ENCODE results near the gene NOPCHAP1. TPM values are rescaled to one million over a fixed set of nuclear protein-coding genes. Genes with fewer than 3 reads are reported as not detected.

The NOPCHAP1 gene
- total and polyA plus RNA-seq, 2 of the 8 experiments (the other 6 are each of a cell fraction or from before 2014, with no cell fraction given): 14.9 to 39.5 TPM

GRCh38 chr12:104971306-104971705 is 14.8 kb upstream of the NOPCHAP1 start:
- no peak for DNase-seq (ENCODE audit: low read depth in 1 of 2, low spot score in 2 of 2)
- no peak overlapping the region for H3K18ac ChIP-seq (ENCODE audit: extremely low read depth, low read length)
- no peak overlapping the region for H4K5ac ChIP-seq (ENCODE audit: insufficient read length, low read depth, low read length)
- H2BK120ac ChIP-seq (replicated peaks; ENCODE audit: low read depth, low read length): no peak overlapping the region
- no peak overlapping the region for H4K8ac ChIP-seq (ENCODE audit: extremely low read depth, insufficient read depth, low read length)
- no peak overlapping the region for H2BK5ac ChIP-seq (ENCODE audit: low read depth, low read length)
- no peak overlapping the region for H2AK5ac ChIP-seq (ENCODE audit: low read depth, low read length)
- no peaks in the 10 kb centered on the region for H3K79me1 ChIP-seq (ENCODE audit: low read depth, low read length)
- no peak overlapping the region for H2BK12ac ChIP-seq (ENCODE audit: low read depth, low read length)
- H4K91ac ChIP-seq (replicated peaks; ENCODE audit: insufficient read length, low read length): no peak overlapping the region
- no peak overlapping the region for H2AFZ ChIP-seq (ENCODE audit: low read length)
- no peak overlapping the region for H3K14ac ChIP-seq (ENCODE audit: insufficient read length)
- no peaks in the 10 kb centered on the region for H3K36me3 ChIP-seq (ENCODE audit: control insufficient read depth in 2 of 4, insufficient read depth in 4 of 4, low read length in 3 of 4)
- H3K79me2 ChIP-seq (ENCODE audit: control insufficient read depth in 1 of 2, insufficient read depth in 2 of 2, low read length in 2 of 2): no peaks in the 10 kb centered on the region
- H3K4ac ChIP-seq (replicated peaks; ENCODE audit: insufficient read length, low read depth, low read length): no peak overlapping the region
- H4K20me1 ChIP-seq (replicated peaks in 1 of 2; ENCODE audit: control insufficient read depth in 1 of 2, insufficient read depth in 2 of 2, low read length in 2 of 2): no peaks in the 10 kb centered on the region
- no peak overlapping the region for H3K4me3 ChIP-seq (ENCODE audit: extremely low read depth in 1 of 4, insufficient read depth in 2 of 4, low read depth in 3 of 4, low read length in 4 of 4)
- H3K9ac ChIP-seq (replicated peaks in 1 of 4; ENCODE audit: extremely low read depth in 1 of 4, low read depth in 3 of 4, low read length in 3 of 4): no peak overlapping the region
- no peak for FAIRE-seq
- no peak overlapping the region for H2BK15ac ChIP-seq (ENCODE audit: low read length)
- no peak overlapping the region for H3K23ac ChIP-seq (ENCODE audit: insufficient read length)
- POLR2A ChIA-PET (ENCODE audit: partially characterized antibody): no interaction called here
- CTCF ChIA-PET (ENCODE audit: partially characterized antibody): interaction anchor here (0.7 to 1.6 kb wide), 4 partner anchors 9 to 589 kb away, joined by 3 to 4 read pairs (median 4); no protein-coding TSS in a partner anchor
- no peak overlapping the region for H2BK20ac ChIP-seq (ENCODE audit: low read length)
- H3K27ac ChIP-seq (ENCODE audit: low read depth, low read length): no peak overlapping the region
- no peak overlapping the region for H3K4me2 ChIP-seq (ENCODE audit: insufficient read depth in 1 of 2, low read depth in 2 of 2, low read length in 2 of 2)
- no peak overlapping the region for H3K56ac ChIP-seq (replicated peaks; ENCODE audit: insufficient read length, low read depth, low read length)
- 90% methylated on average over 5 of the region's 5 CpGs; no CpG with 5 or more reads in 1 of the 2 experiments for WGBS, 2 experiments (ENCODE audit: extremely low coverage in 1 of 2, insufficient coverage in 1 of 2, insufficient read length in 1 of 2, insufficient replicate concordance in 2 of 2, low coverage in 1 of 2, low lambda C conversion rate in 2 of 2, missing lambda C conversion rate in 1 of 2)
- no peaks in the 10 kb centered on the region for H3K9me3 ChIP-seq (ENCODE audit: insufficient read depth in 2 of 2, low read depth in 1 of 2, low read length in 1 of 2)
- H3K27me3 ChIP-seq (replicated peaks in 1 of 4; ENCODE audit: control insufficient read depth in 3 of 4, extremely low read depth in 1 of 4, insufficient read depth in 3 of 4, low read length in 3 of 4): no peaks in the 10 kb centered on the region
- H3K4me1 ChIP-seq (replicated peaks in 1 of 4; ENCODE audit: control insufficient read depth in 3 of 4, insufficient read depth in 4 of 4, low read length in 3 of 4): no peaks in the 10 kb centered on the region
- no peaks in the 10 kb centered on the region for H3K23me2 ChIP-seq (ENCODE audit: low read depth, low read length)
- TF ChIP-seq EGR1 (IDR thresholded peaks at IDR 0.05; ENCODE audit: borderline replicate concordance, low read depth, low read length) (no peak), TCF12 (IDR thresholded peaks at IDR 0.05; ENCODE audit: low read depth, low read length) (no peak), TBP (IDR thresholded peaks at IDR 0.05; ENCODE audit: low read depth, low read length) (no peak), CTCF (IDR thresholded peaks at IDR 0.05; ENCODE audit: control extremely low read depth in 1 of 3, insufficient read depth in 1 of 3, low read depth in 1 of 3, low read length in 3 of 3) (no peak), CHD1 (IDR thresholded peaks at IDR 0.05; ENCODE audit: low read depth, low read length) (no peak), RNF2 (IDR thresholded peaks at IDR 0.05; ENCODE audit: borderline replicate concordance, low read depth, low read length, missing control alignments, poor library complexity, severe bottlenecking) (no peak), BACH1 (IDR thresholded peaks at IDR 0.05; ENCODE audit: low read length) (no peak), ATF2 (IDR thresholded peaks at IDR 0.05; ENCODE audit: low read length) (no peak), TAF1 (IDR thresholded peaks at IDR 0.05; ENCODE audit: low read depth, low read length) (no peak), NANOG (IDR thresholded peaks at IDR 0.05; ENCODE audit: insufficient read depth, low read depth, low read length, poor library complexity, severe bottlenecking) (no peak)
